ENCODE results near the gene GCLC.

The GCLC gene

GRCh38 chr6:53464483-53464882 is 80.4 kb downstream of the GCLC start:
- Histone ChIP-seq H3K4me1 (ENCODE audit: control insufficient read depth, insufficient read depth, low read length) (no peaks in the 10 kb centered on the region), H3K9me3 (ENCODE audit: control insufficient read depth, insufficient read depth, low read depth, low read length) (no peaks in the 10 kb centered on the region), H3K27ac (ENCODE audit: extremely low read depth, low read depth, low read length) (no peak overlapping the region), H3K4me3 (ENCODE audit: low read depth, low read length) (no peak overlapping the region), H3K36me3 (ENCODE audit: control insufficient read depth in 2 of 2, insufficient read depth in 1 of 2, low read length in 2 of 2) (no peaks in the 10 kb centered on the region)
- CTCF ChIA-PET: no interaction called here
- TF ChIP-seq ZNF76 (tag by site-specific recombination; IDR thresholded peaks at IDR 0.05; ENCODE audit: borderline replicate concordance, low read depth) (no peak), YY2 (tag by site-specific recombination; IDR thresholded peaks at IDR 0.05) (no peak), ZNF335 (tag by site-specific recombination; conservative IDR thresholded peaks at IDR 0.05) (no peak), ZNF521 (tag by site-specific recombination; IDR thresholded peaks at IDR 0.05) (no peak), ZNF292 (tag by site-specific recombination; IDR thresholded peaks at IDR 0.05; ENCODE audit: borderline replicate concordance, low read depth) (no peak), ZNF214 (tag by site-specific recombination; IDR thresholded peaks at IDR 0.05; ENCODE audit: borderline replicate concordance) (no peak), ZNF561 (tag by site-specific recombination; IDR thresholded peaks at IDR 0.05; ENCODE audit: borderline replicate concordance) (no peak), ZNF677 (tag by site-specific recombination; IDR thresholded peaks at IDR 0.05) (no peak), TSHZ1 (tag by site-specific recombination; IDR thresholded peaks at IDR 0.05; ENCODE audit: borderline replicate concordance) (no peak)
- TF ChIP-seq, protein P1, sequence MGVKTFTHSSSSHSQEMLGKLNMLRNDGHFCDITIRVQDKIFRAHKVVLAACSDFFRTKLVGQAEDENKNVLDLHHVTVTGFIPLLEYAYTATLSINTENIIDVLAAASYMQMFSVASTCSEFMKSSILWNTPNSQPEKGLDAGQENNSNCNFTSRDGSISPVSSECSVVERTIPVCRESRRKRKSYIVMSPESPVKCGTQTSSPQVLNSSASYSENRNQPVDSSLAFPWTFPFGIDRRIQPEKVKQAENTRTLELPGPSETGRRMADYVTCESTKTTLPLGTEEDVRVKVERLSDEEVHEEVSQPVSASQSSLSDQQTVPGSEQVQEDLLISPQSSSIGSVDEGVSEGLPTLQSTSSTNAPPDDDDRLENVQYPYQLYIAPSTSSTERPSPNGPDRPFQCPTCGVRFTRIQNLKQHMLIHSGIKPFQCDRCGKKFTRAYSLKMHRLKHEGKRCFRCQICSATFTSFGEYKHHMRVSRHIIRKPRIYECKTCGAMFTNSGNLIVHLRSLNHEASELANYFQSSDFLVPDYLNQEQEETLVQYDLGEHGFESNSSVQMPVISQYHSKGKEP (tag by site-specific recombination; IDR thresholded peaks at IDR 0.05): no peak
- TF ChIP-seq, protein P2, sequence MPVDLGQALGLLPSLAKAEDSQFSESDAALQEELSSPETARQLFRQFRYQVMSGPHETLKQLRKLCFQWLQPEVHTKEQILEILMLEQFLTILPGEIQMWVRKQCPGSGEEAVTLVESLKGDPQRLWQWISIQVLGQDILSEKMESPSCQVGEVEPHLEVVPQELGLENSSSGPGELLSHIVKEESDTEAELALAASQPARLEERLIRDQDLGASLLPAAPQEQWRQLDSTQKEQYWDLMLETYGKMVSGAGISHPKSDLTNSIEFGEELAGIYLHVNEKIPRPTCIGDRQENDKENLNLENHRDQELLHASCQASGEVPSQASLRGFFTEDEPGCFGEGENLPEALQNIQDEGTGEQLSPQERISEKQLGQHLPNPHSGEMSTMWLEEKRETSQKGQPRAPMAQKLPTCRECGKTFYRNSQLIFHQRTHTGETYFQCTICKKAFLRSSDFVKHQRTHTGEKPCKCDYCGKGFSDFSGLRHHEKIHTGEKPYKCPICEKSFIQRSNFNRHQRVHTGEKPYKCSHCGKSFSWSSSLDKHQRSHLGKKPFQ (tag by site-specific recombination; IDR thresholded peaks at IDR 0.05): no peak
- POLR2A ChIA-PET: interaction anchor here (0.5 kb wide), 1 partner anchor 52 kb away, joined by 3 read pairs; no protein-coding TSS in a partner anchor

DNA sequence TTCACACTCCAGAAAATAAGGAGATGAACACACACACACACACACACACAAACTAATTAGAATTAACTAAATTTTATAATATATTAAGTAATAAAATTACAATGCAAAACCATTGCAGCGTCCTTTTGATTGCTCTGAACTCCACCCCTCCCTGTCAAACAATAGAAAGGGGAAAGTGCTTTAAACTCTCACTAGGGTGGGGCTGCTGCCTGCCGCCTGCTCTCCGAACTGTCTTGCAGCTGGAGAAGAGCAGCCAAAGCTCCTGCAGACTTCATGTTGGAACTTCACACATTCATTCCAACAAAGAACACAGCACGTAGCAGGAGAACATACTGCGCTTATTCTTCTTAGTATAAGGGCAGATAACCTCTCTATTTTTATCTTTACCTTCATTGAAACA is 83.2 kb downstream of the GCLC start:
- H3K36me3 ChIP-seq (ENCODE audit: control insufficient read depth in 2 of 2, insufficient read depth in 1 of 2, low read length in 2 of 2): no peaks in the 10 kb centered on the region
- no peak overlapping the region for H3K27ac ChIP-seq (ENCODE audit: extremely low read depth, low read depth, low read length)
- H3K9me3 ChIP-seq (ENCODE audit: control insufficient read depth, insufficient read depth, low read depth, low read length): no peaks in the 10 kb centered on the region
- ChIA-PET POLR2A (no interaction called here), CTCF (interaction anchor here (0.7 to 1.2 kb wide), 2 partner anchors 22 to 43 kb away, joined by 3 read pairs; no protein-coding TSS in a partner anchor)
- H3K4me3 ChIP-seq (ENCODE audit: low read depth, low read length): no peak overlapping the region
- H3K4me1 ChIP-seq (ENCODE audit: control insufficient read depth, insufficient read depth, low read length): no peaks in the 10 kb centered on the region
- TF ChIP-seq ZNF280C (tag by site-specific recombination; IDR thresholded peaks at IDR 0.05) (no peak), GLI4 (tag by site-specific recombination; IDR thresholded peaks at IDR 0.05) (no peak), ZNF658 (tag by site-specific recombination; IDR thresholded peaks at IDR 0.05) (no peak), ZNF138 (tag by site-specific recombination; IDR thresholded peaks at IDR 0.05; ENCODE audit: borderline replicate concordance) (no peak), ZNF747 (tag by site-specific recombination; IDR thresholded peaks at IDR 0.05) (no peak), ZNF426 (tag by site-specific recombination; IDR thresholded peaks at IDR 0.05) (no peak), YY2 (tag by site-specific recombination; IDR thresholded peaks at IDR 0.05) (no peak), ZNF362 (tag by site-specific recombination; IDR thresholded peaks at IDR 0.05) (no peak), ZNF555 (tag by site-specific recombination; conservative IDR thresholded peaks at IDR 0.05) (no peak), BCL11A (tag by site-specific recombination; IDR thresholded peaks at IDR 0.05; ENCODE audit: low read depth) (no peak)
- TF ChIP-seq, protein P3, sequence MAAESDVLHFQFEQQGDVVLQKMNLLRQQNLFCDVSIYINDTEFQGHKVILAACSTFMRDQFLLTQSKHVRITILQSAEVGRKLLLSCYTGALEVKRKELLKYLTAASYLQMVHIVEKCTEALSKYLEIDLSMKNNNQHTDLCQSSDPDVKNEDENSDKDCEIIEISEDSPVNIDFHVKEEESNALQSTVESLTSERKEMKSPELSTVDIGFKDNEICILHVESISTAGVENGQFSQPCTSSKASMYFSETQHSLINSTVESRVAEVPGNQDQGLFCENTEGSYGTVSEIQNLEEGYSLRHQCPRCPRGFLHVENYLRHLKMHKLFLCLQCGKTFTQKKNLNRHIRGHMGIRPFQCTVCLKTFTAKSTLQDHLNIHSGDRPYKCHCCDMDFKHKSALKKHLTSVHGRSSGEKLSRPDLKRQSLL (tag by site-specific recombination; IDR thresholded peaks at IDR 0.05): no peak
- TF ChIP-seq, protein P4, sequence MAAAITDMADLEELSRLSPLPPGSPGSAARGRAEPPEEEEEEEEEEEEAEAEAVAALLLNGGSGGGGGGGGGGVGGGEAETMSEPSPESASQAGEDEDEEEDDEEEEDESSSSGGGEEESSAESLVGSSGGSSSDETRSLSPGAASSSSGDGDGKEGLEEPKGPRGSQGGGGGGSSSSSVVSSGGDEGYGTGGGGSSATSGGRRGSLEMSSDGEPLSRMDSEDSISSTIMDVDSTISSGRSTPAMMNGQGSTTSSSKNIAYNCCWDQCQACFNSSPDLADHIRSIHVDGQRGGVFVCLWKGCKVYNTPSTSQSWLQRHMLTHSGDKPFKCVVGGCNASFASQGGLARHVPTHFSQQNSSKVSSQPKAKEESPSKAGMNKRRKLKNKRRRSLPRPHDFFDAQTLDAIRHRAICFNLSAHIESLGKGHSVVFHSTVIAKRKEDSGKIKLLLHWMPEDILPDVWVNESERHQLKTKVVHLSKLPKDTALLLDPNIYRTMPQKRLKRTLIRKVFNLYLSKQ (tag by site-specific recombination; IDR thresholded peaks at IDR 0.05; ENCODE audit: borderline replicate concordance): no peak
